ENCODE measurements around the gene KCNQ1OT1.

Gene KCNQ1OT1

GRCh38 chr11:2569321-2569721 lies 130.5 kb downstream of the KCNQ1OT1 start:
- DNase-seq (ENCODE audit: low read depth) = no peak
- no peak overlapping the region for H3K4me3 ChIP-seq (ENCODE audit: low read depth, low read length)
- no peak for TF ChIP-seq CTCF (IDR thresholded peaks at IDR 0.05; ENCODE audit: control insufficient read depth, extremely low read depth, insufficient read depth)

- TF ChIP-seq CTCF (IDR thresholded peaks at IDR 0.05; ENCODE audit: control insufficient read depth, extremely low read depth, insufficient read depth) = no peak
Observed at GRCh38 chr11:2567026-2567671, 132.6 kb downstream of the KCNQ1OT1 start.

GRCh38 chr11:2566223-2567025 lies 133.4 kb downstream of the KCNQ1OT1 start:
- no peak for DNase-seq (ENCODE audit: low read depth)
- H3K4me3 ChIP-seq (ENCODE audit: low read depth, low read length) = no peak overlapping the region
- no peak for TF ChIP-seq CTCF (IDR thresholded peaks at IDR 0.05; ENCODE audit: control insufficient read depth, extremely low read depth, insufficient read depth)

More at GRCh38 chr11:2567026-2567671, 132.6 kb downstream of the KCNQ1OT1 start:
- H3K4me3 ChIP-seq (ENCODE audit: low read depth, low read length) = no peak overlapping the region
- DNase-seq (ENCODE audit: low read depth) = no peak

- no peak for DNase-seq (ENCODE audit: low read depth)
- no peak overlapping the region for H3K4me3 ChIP-seq (ENCODE audit: low read depth, low read length)
- no peak for TF ChIP-seq CTCF (IDR thresholded peaks at IDR 0.05; ENCODE audit: control insufficient read depth, extremely low read depth, insufficient read depth)
Observed at GRCh38 chr11:2565447-2566222, 134.2 kb downstream of the KCNQ1OT1 start.

- no peak overlapping the region for H3K4me3 ChIP-seq (ENCODE audit: low read depth, low read length)
- TF ChIP-seq CTCF (IDR thresholded peaks at IDR 0.05; ENCODE audit: control insufficient read depth, extremely low read depth, insufficient read depth) = no peak
- DNase-seq (ENCODE audit: low read depth) = no peak
Observed at GRCh38 chr11:2564588-2565425, 135.0 kb downstream of the KCNQ1OT1 start.

- TF ChIP-seq CTCF (IDR thresholded peaks at IDR 0.05; ENCODE audit: control insufficient read depth, extremely low read depth, insufficient read depth) = no peak
- no peak for DNase-seq (ENCODE audit: low read depth)
- H3K4me3 ChIP-seq (ENCODE audit: low read depth, low read length) = no peak overlapping the region
Observed at GRCh38 chr11:2564008-2564530, 135.7 kb downstream of the KCNQ1OT1 start.

All from LNCaP clone FGC (cell line).